Tibial artery (tissue), 4 donors: ENCODE results near the gene PAQR3.

ENCODE experiments used
- DNase-seq, 2 donors: peaks; one replicate each; pipeline ENCODE4 v3.0.0-alpha.2; 2019
- H3K27ac ChIP-seq, 2 donors: fragments of 200-600 bp; sonication (generic) in 1 of 2; 1 replicate in 1 of 2; 2 replicates in 1 of 2; pipeline ENCODE4 v1.5.1; 2018 to 2019; ENCODE audit warnings: mild to moderate bottlenecking in 1 of 2
- H3K27me3 ChIP-seq, 2 donors: fragments of 200-600 bp; sonication (generic) in 1 of 2; one replicate each; pipeline versions ENCODE4 v1.5.1 to v1.6.0; 2016 to 2019
- H3K36me3 ChIP-seq, 3 donors: fragments of 200-600 bp; sonication (generic) in 2 of 3; one replicate each; pipeline ENCODE4 v1.5.1; 2016 to 2019; ENCODE audit warnings: mild to moderate bottlenecking in 2 of 3
- H3K4me1 ChIP-seq, 4 donors: fragments of 200-600 bp; sonication (generic) in 2 of 4; 1 replicate in 3 of 4; 2 replicates in 1 of 4; pipeline ENCODE4 v1.5.1; 2016 to 2019
- H3K4me3 ChIP-seq, 2 donors: fragments of 200-600 bp; sonication (generic) in 1 of 2; 1 replicate in 1 of 2; 2 replicates in 1 of 2; pipeline ENCODE4 v1.5.1; 2018 to 2019; ENCODE audit warnings: mild to moderate bottlenecking in 2 of 2
- H3K9me3 ChIP-seq, 3 donors: fragments of 200-600 bp; sonication (generic) in 1 of 3; one replicate each; pipeline ENCODE4 v1.5.1; 2016 to 2019
- CTCF ChIP-seq, 2 experiments: fragments of 200-600 bp in 1 of 2; fragments of 450-650 bp in 1 of 2; IDR thresholded peaks; one replicate each; pipeline ENCODE4 v1.5.1; 2017 to 2019; ENCODE audit warnings: antibody characterized with exemption in 2 of 2, mild to moderate bottlenecking in 1 of 2, moderate library complexity in 1 of 2
- intact Hi-C: fragments of 100-400 bp; cut with DNase I; formaldehyde crosslinking; loops from one replicate; pipeline ENCODE4 v1.15.0; 2023; ENCODE audit warnings: low total_unique reads

Gene PAQR3

GRCh38 chr4:78940752-78941151 is 1.5 kb upstream of the PAQR3 start:
- Histone ChIP-seq H3K27ac (no peak overlapping the region), H3K9me3 (no peaks in the 10 kb centered on the region), H3K27me3 (no peaks in the 10 kb centered on the region), H3K4me3 (no peak overlapping the region), H3K36me3 (no peaks in the 10 kb centered on the region), H3K4me1 (peaks cover 0 to 19% (median 10%) of the 10 kb centered on the region in 4 donors)
- no peak for DNase-seq
- TF ChIP-seq CTCF (IDR thresholded peaks at IDR 0.05) = no peak
- intact Hi-C loops = no loop called here

GRCh38 chr4:78939667-78940008 is 400 bp upstream of the PAQR3 start:
- Histone ChIP-seq H3K36me3 (no peaks in the 10 kb centered on the region), H3K9me3 (no peaks in the 10 kb centered on the region), H3K4me3 (peak overlapping the region; percentile 82 to 83), H3K27ac (peak overlapping the region; percentile 73 to 74), H3K4me1 (peaks cover 0 to 19% (median 10%) of the 10 kb centered on the region in 4 donors), H3K27me3 (no peaks in the 10 kb centered on the region)
- TF ChIP-seq CTCF (IDR thresholded peaks at IDR 0.05) = no peak
- intact Hi-C loops = no loop called here
- no peak for DNase-seq

- no peaks in the 10 kb centered on the region for H3K36me3 ChIP-seq
- peaks cover 0 to 19% (median 10%) of the 10 kb centered on the region in 4 donors for H3K4me1 ChIP-seq
- peak overlapping the region; percentile 73 to 74 for H3K27ac ChIP-seq
- intact Hi-C loops = no loop called here
- TF ChIP-seq CTCF (IDR thresholded peaks at IDR 0.05) = no peak
- peak overlapping the region; percentile 82 to 83 for H3K4me3 ChIP-seq
- no peaks in the 10 kb centered on the region for H3K27me3 ChIP-seq
- no peak for DNase-seq
- no peaks in the 10 kb centered on the region for H3K9me3 ChIP-seq
These were observed 767 bp downstream of the PAQR3 start for GRCh38 chr4:78938474-78938867.

GRCh38 chr4:78937837-78938236 is 1.4 kb downstream of the PAQR3 start:
- peak overlapping the region in 1 of 2 donors; percentile 83 for H3K4me3 ChIP-seq
- intact Hi-C loops = no loop called here
- H3K27me3 ChIP-seq = no peaks in the 10 kb centered on the region
- DNase-seq = no peak
- TF ChIP-seq CTCF (IDR thresholded peaks at IDR 0.05) = no peak
- H3K4me1 ChIP-seq = peaks cover 0 to 19% (median 10%) of the 10 kb centered on the region in 4 donors
- no peak overlapping the region for H3K27ac ChIP-seq
- no peaks in the 10 kb centered on the region for H3K9me3 ChIP-seq
- peaks cover 0 to under 1% (median 0%) of the 10 kb centered on the region in 3 donors for H3K36me3 ChIP-seq

- Histone ChIP-seq H3K36me3 (peaks cover 0 to 8% (median 0%) of the 10 kb centered on the region in 3 donors), H3K4me1 (peaks cover 0 to 19% (median 10%) of the 10 kb centered on the region in 4 donors), H3K9me3 (no peaks in the 10 kb centered on the region), H3K27me3 (no peaks in the 10 kb centered on the region), H3K27ac (no peak overlapping the region), H3K4me3 (no peak overlapping the region)
- intact Hi-C loops = no loop called here
- TF ChIP-seq CTCF (IDR thresholded peaks at IDR 0.05) = no peak
- no peak for DNase-seq
These were observed 2.2 kb downstream of the PAQR3 start for GRCh38 chr4:78936989-78937388.

GRCh38 chr4:78930016-78930629 is 9.1 kb downstream of the PAQR3 start:
- Histone ChIP-seq H3K27ac (no peak overlapping the region), H3K36me3 (peaks cover 15 to 42% (median 29%) of the 10 kb centered on the region in 3 donors), H3K4me1 (no peaks in the 10 kb centered on the region), H3K9me3 (no peaks in the 10 kb centered on the region), H3K27me3 (no peaks in the 10 kb centered on the region), H3K4me3 (no peak overlapping the region)
- intact Hi-C loops = no loop called here
- DNase-seq = no peak
- no peak for TF ChIP-seq CTCF (IDR thresholded peaks at IDR 0.05)
